GM19468 (cell line): ENCODE data around the gene CDK10.
A peak's percentile ranks its signal among the peaks of the same experiment; 100 is the strongest.
"Not testable (repeated sequence)": the region's sequence is repeated elsewhere in the genome, so short reads cannot be mapped to it uniquely, and the experiment has no call there.

ENCODE experiments used
- ATAC-seq: cut with Tn5 transposase; IDR thresholded peaks from one replicate; pipeline ENCODE4 v1.9.1; 2021; ENCODE audit warnings: mild to moderate bottlenecking, moderate library complexity, moderate number of reproducible peaks; ENCODE audit not compliant: unreplicated experiment; ENCODE audit errors: extremely low read depth

CDK10 gene

GRCh38 chr16:89695086-89695874 is 8.8 kb downstream of the CDK10 start:
- no peak for ATAC-seq

GRCh38 chr16:89695875-89696669 is 9.6 kb downstream of the CDK10 start:
- no peak for ATAC-seq

GRCh38 chr16:89696670-89697128 is 10.2 kb downstream of the CDK10 start:
- ATAC-seq, result no peak

GRCh38 chr16:89697161-89697615 is 10.7 kb downstream of the CDK10 start:
- no peak for ATAC-seq

- no peak for ATAC-seq
These were observed 11.3 kb downstream of the CDK10 start for GRCh38 chr16:89697616-89698331.

- ATAC-seq, result not testable (repeated sequence)
These were observed 12.2 kb downstream of the CDK10 start for GRCh38 chr16:89698717-89699116.

- not testable (repeated sequence) for ATAC-seq
These were observed 13.2 kb downstream of the CDK10 start for GRCh38 chr16:89699629-89700099.

GRCh38 chr16:89700100-89700648 is 13.7 kb downstream of the CDK10 start:
- peak; percentile 14 for ATAC-seq

GRCh38 chr16:89700649-89701424 is 14.3 kb downstream of the CDK10 start:
- ATAC-seq, result no peak

GRCh38 chr16:89701425-89702406 is 15.2 kb downstream of the CDK10 start, which contains the start of gene SPATA2L:
SPATA2L (minus strand) TSS chr16:89701705; CDS start chr16:89701232, 473 bp downstream.
- ATAC-seq, result peak; percentile 62

- ATAC-seq, result no peak
These were observed 17.8 kb downstream of the CDK10 start for GRCh38 chr16:89704281-89704680.

GRCh38 chr16:89705006-89705405 is 18.5 kb downstream of the CDK10 start:
- no peak for ATAC-seq

- no peak for ATAC-seq
These were observed 20.2 kb downstream of the CDK10 start for GRCh38 chr16:89706518-89707260.

- no peak for ATAC-seq
These were observed 21.2 kb downstream of the CDK10 start for GRCh38 chr16:89707695-89708094.

GRCh38 chr16:89708481-89708931 is 22.0 kb downstream of the CDK10 start:
- no peak for ATAC-seq

GRCh38 chr16:89709166-89709565 is 22.7 kb downstream of the CDK10 start:
- no peak for ATAC-seq

- ATAC-seq, result no peak
These were observed 23.4 kb downstream of the CDK10 start for GRCh38 chr16:89709716-89710432.
